ENCODE data around the gene S100A5. TPM values are rescaled to one million over a fixed set of nuclear protein-coding genes. Genes with fewer than 3 reads are reported as not detected.
A peak's percentile ranks its signal among the peaks of the same experiment; 100 is the strongest.
"Not testable (repeated sequence)": the region's sequence is repeated elsewhere in the genome, so short reads cannot be mapped to it uniquely, and the experiment has no call there.

The S100A5 gene
- polyA plus RNA-seq, 1 donor, result 0.10 TPM

- DNase-seq, result no peak
- Histone ChIP-seq H3K4me1 (ENCODE audit: control insufficient read depth, insufficient read depth, low read length) (peaks cover 2% of the 10 kb centered on the region), H3K9me3 (ENCODE audit: control insufficient read depth, low read depth, low read length) (peaks cover 4% of the 10 kb centered on the region), H3K27ac (ENCODE audit: low read length) (no peak overlapping the region), H3K4me3 (ENCODE audit: low read length) (no peak overlapping the region), H3K36me3 (ENCODE audit: control insufficient read depth, insufficient read depth, low read length) (no peaks in the 10 kb centered on the region), H3K27me3 (ENCODE audit: control insufficient read depth, insufficient read depth, low read length) (no peaks in the 10 kb centered on the region)
Observed at GRCh38 chr1:153578490-153578889, 37.8 kb upstream of the S100A5 start.

- WGBS (ENCODE audit: insufficient coverage, low lambda C conversion rate), result no CpG with 5 or more reads among the region's 9 CpGs
- DNase-seq, result no peak
- Histone ChIP-seq H3K4me3 (ENCODE audit: low read length) (no peak overlapping the region), H3K36me3 (ENCODE audit: control insufficient read depth, insufficient read depth, low read length) (no peaks in the 10 kb centered on the region), H3K27ac (ENCODE audit: low read length) (no peak overlapping the region), H3K27me3 (ENCODE audit: control insufficient read depth, insufficient read depth, low read length) (no peaks in the 10 kb centered on the region), H3K4me1 (ENCODE audit: control insufficient read depth, insufficient read depth, low read length) (peaks cover 5% of the 10 kb centered on the region), H3K9me3 (ENCODE audit: control insufficient read depth, low read depth, low read length) (peaks cover 4% of the 10 kb centered on the region)
Observed at GRCh38 chr1:153577624-153578051, 36.9 kb upstream of the S100A5 start.

- H3K36me3 ChIP-seq (ENCODE audit: control insufficient read depth, insufficient read depth, low read length), result no peaks in the 10 kb centered on the region
- 20% methylated on average over 1 of the region's 4 CpGs for WGBS (ENCODE audit: insufficient coverage, low lambda C conversion rate)
- no peak for DNase-seq
- no peak overlapping the region for H3K27ac ChIP-seq (ENCODE audit: low read length)
- no peaks in the 10 kb centered on the region for H3K27me3 ChIP-seq (ENCODE audit: control insufficient read depth, insufficient read depth, low read length)
- no peak overlapping the region for H3K4me3 ChIP-seq (ENCODE audit: low read length)
- peaks cover 4% of the 10 kb centered on the region for H3K9me3 ChIP-seq (ENCODE audit: control insufficient read depth, low read depth, low read length)
- H3K4me1 ChIP-seq (ENCODE audit: control insufficient read depth, insufficient read depth, low read length), result peaks cover 5% of the 10 kb centered on the region
Observed at GRCh38 chr1:153577138-153577537, 36.4 kb upstream of the S100A5 start.

- DNase-seq, result not testable (repeated sequence)
Observed at GRCh38 chr1:153575497-153575896, 34.8 kb upstream of the S100A5 start.

GRCh38 chr1:153575081-153575491 lies 34.4 kb upstream of the S100A5 start:
- peaks cover 10% of the 10 kb centered on the region for H3K4me1 ChIP-seq (ENCODE audit: control insufficient read depth, insufficient read depth, low read length)
- not testable (repeated sequence) for H3K27me3 ChIP-seq (ENCODE audit: control insufficient read depth, insufficient read depth, low read length); H3K36me3 ChIP-seq (ENCODE audit: control insufficient read depth, insufficient read depth, low read length); H3K27ac ChIP-seq (ENCODE audit: low read length); H3K9me3 ChIP-seq (ENCODE audit: control insufficient read depth, low read depth, low read length); DNase-seq; H3K4me3 ChIP-seq (ENCODE audit: low read length)
- no CpG with 5 or more reads among the region's 35 CpGs for WGBS (ENCODE audit: insufficient coverage, low lambda C conversion rate)

More at GRCh38 chr1:153575497-153575896, 34.8 kb upstream of the S100A5 start:
- H3K4me3 ChIP-seq (ENCODE audit: low read length); H3K27me3 ChIP-seq (ENCODE audit: control insufficient read depth, insufficient read depth, low read length); H3K27ac ChIP-seq (ENCODE audit: low read length); H3K4me1 ChIP-seq (ENCODE audit: control insufficient read depth, insufficient read depth, low read length); H3K9me3 ChIP-seq (ENCODE audit: control insufficient read depth, low read depth, low read length); H3K36me3 ChIP-seq (ENCODE audit: control insufficient read depth, insufficient read depth, low read length): not testable (repeated sequence)
- WGBS (ENCODE audit: insufficient coverage, low lambda C conversion rate), result no CpG with 5 or more reads among the region's 10 CpGs

- WGBS (ENCODE audit: insufficient coverage, low lambda C conversion rate), result no CpG with 5 or more reads among the region's 3 CpGs
- Histone ChIP-seq H3K27ac (ENCODE audit: low read length) (no peak overlapping the region), H3K9me3 (ENCODE audit: control insufficient read depth, low read depth, low read length) (peaks cover 4% of the 10 kb centered on the region), H3K4me3 (ENCODE audit: low read length) (no peak overlapping the region), H3K4me1 (ENCODE audit: control insufficient read depth, insufficient read depth, low read length) (peaks cover 15% of the 10 kb centered on the region), H3K36me3 (ENCODE audit: control insufficient read depth, insufficient read depth, low read length) (no peaks in the 10 kb centered on the region), H3K27me3 (ENCODE audit: control insufficient read depth, insufficient read depth, low read length) (no peaks in the 10 kb centered on the region)
- DNase-seq, result no peak
Observed at GRCh38 chr1:153573351-153573750, 32.6 kb upstream of the S100A5 start.

- Histone ChIP-seq H3K27ac (ENCODE audit: low read length) (no peak overlapping the region), H3K4me1 (ENCODE audit: control insufficient read depth, insufficient read depth, low read length) (peaks cover 22% of the 10 kb centered on the region), H3K36me3 (ENCODE audit: control insufficient read depth, insufficient read depth, low read length) (no peaks in the 10 kb centered on the region), H3K4me3 (ENCODE audit: low read length) (no peak overlapping the region), H3K27me3 (ENCODE audit: control insufficient read depth, insufficient read depth, low read length) (no peaks in the 10 kb centered on the region), H3K9me3 (ENCODE audit: control insufficient read depth, low read depth, low read length) (peaks cover 4% of the 10 kb centered on the region)
- DNase-seq, result peak; percentile 73 to 76
- WGBS (ENCODE audit: insufficient coverage, low lambda C conversion rate), result no CpG with 5 or more reads among the region's 3 CpGs
Observed at GRCh38 chr1:153572569-153573015, 31.9 kb upstream of the S100A5 start.

GRCh38 chr1:153571706-153572105 lies 31.0 kb upstream of the S100A5 start:
- no peak overlapping the region for H3K4me3 ChIP-seq (ENCODE audit: low read length)
- H3K27ac ChIP-seq (ENCODE audit: low read length), result no peak overlapping the region
- H3K9me3 ChIP-seq (ENCODE audit: control insufficient read depth, low read depth, low read length), result peaks cover 4% of the 10 kb centered on the region
- H3K36me3 ChIP-seq (ENCODE audit: control insufficient read depth, insufficient read depth, low read length), result no peaks in the 10 kb centered on the region
- DNase-seq, result no peak
- H3K27me3 ChIP-seq (ENCODE audit: control insufficient read depth, insufficient read depth, low read length), result no peaks in the 10 kb centered on the region
- peaks cover 31% of the 10 kb centered on the region for H3K4me1 ChIP-seq (ENCODE audit: control insufficient read depth, insufficient read depth, low read length)
- WGBS (ENCODE audit: insufficient coverage, low lambda C conversion rate), result 100% methylated on average over 1 of the region's 7 CpGs

GRCh38 chr1:153570874-153571273 lies 30.1 kb upstream of the S100A5 start:
- Histone ChIP-seq H3K27me3 (ENCODE audit: control insufficient read depth, insufficient read depth, low read length) (no peaks in the 10 kb centered on the region), H3K4me1 (ENCODE audit: control insufficient read depth, insufficient read depth, low read length) (peaks cover 36% of the 10 kb centered on the region), H3K36me3 (ENCODE audit: control insufficient read depth, insufficient read depth, low read length) (no peaks in the 10 kb centered on the region), H3K9me3 (ENCODE audit: control insufficient read depth, low read depth, low read length) (peaks cover 4% of the 10 kb centered on the region), H3K4me3 (ENCODE audit: low read length) (no peak overlapping the region), H3K27ac (ENCODE audit: low read length) (peak overlapping the region; percentile 65)
- WGBS (ENCODE audit: insufficient coverage, low lambda C conversion rate), result no CpG with 5 or more reads among the region's 5 CpGs
- DNase-seq, result peak; percentile 74 to 91

GRCh38 chr1:153569465-153569864 lies 28.7 kb upstream of the S100A5 start:
- peaks cover 47% of the 10 kb centered on the region for H3K4me1 ChIP-seq (ENCODE audit: control insufficient read depth, insufficient read depth, low read length)
- WGBS (ENCODE audit: insufficient coverage, low lambda C conversion rate), result 100% methylated on average over 1 of the region's 8 CpGs
- no peak overlapping the region for H3K4me3 ChIP-seq (ENCODE audit: low read length)
- H3K27ac ChIP-seq (ENCODE audit: low read length), result no peak overlapping the region
- H3K27me3 ChIP-seq (ENCODE audit: control insufficient read depth, insufficient read depth, low read length), result no peaks in the 10 kb centered on the region
- no peak for DNase-seq
- H3K36me3 ChIP-seq (ENCODE audit: control insufficient read depth, insufficient read depth, low read length), result no peaks in the 10 kb centered on the region
- H3K9me3 ChIP-seq (ENCODE audit: control insufficient read depth, low read depth, low read length), result no peaks in the 10 kb centered on the region

- Histone ChIP-seq H3K36me3 (ENCODE audit: control insufficient read depth, insufficient read depth, low read length) (no peaks in the 10 kb centered on the region), H3K4me1 (ENCODE audit: control insufficient read depth, insufficient read depth, low read length) (peaks cover 50% of the 10 kb centered on the region), H3K4me3 (ENCODE audit: low read length) (peak overlapping the region; percentile 2), H3K27me3 (ENCODE audit: control insufficient read depth, insufficient read depth, low read length) (no peaks in the 10 kb centered on the region), H3K27ac (ENCODE audit: low read length) (peak overlapping the region; percentile 18), H3K9me3 (ENCODE audit: control insufficient read depth, low read depth, low read length) (no peaks in the 10 kb centered on the region)
- WGBS (ENCODE audit: insufficient coverage, low lambda C conversion rate), result no CpG with 5 or more reads among the region's 25 CpGs
- peak; percentile 80 to 86 for DNase-seq
Observed at GRCh38 chr1:153568367-153569099, 27.8 kb upstream of the S100A5 start.
